Fibroblast of pulmonary artery (primary cell): ENCODE measurements around the gene OVCA2.

ENCODE experiments used
- DNase-seq: peaks from one replicate; pipeline ENCODE4 v3.0.0-alpha.2; 2010; ENCODE audit warnings: low read depth
- H3K4me3 ChIP-seq: replicated peaks from 2 replicates; pipeline ENCODE4 v1.5.1; 2011; ENCODE audit warnings: low read depth, mild to moderate bottlenecking, control low read depth, low read length, moderate library complexity
- CTCF ChIP-seq: IDR thresholded peaks from 2 replicates; pipeline ENCODE4 v1.5.1; 2011; ENCODE audit warnings: mild to moderate bottlenecking, control low read depth, low read length, inconsistent platforms; ENCODE audit errors: missing control alignments

The OVCA2 gene

GRCh38 chr17:2083613-2084035 lies 41.8 kb downstream of the OVCA2 start:
- TF ChIP-seq CTCF: no peak
- H3K4me3 ChIP-seq: no peak overlapping the region
- no peak for DNase-seq

GRCh38 chr17:2084036-2084765 lies 42.4 kb downstream of the OVCA2 start:
- TF ChIP-seq CTCF: no peak
- DNase-seq: peak; percentile 45
- H3K4me3 ChIP-seq: no peak overlapping the region

- no peak for TF ChIP-seq CTCF
- no peak overlapping the region for H3K4me3 ChIP-seq
- DNase-seq: peak; percentile 93
Measured at GRCh38 chr17:2084766-2085647, 43.2 kb downstream of the OVCA2 start.

- DNase-seq: peak; percentile 78
- H3K4me3 ChIP-seq: no peak overlapping the region
- TF ChIP-seq CTCF: no peak
Measured at GRCh38 chr17:2085648-2085949, 43.8 kb downstream of the OVCA2 start.

- no peak overlapping the region for H3K4me3 ChIP-seq
- DNase-seq: no peak
- no peak for TF ChIP-seq CTCF
Measured at GRCh38 chr17:2086306-2086705, 44.5 kb downstream of the OVCA2 start.

GRCh38 chr17:2087597-2088211 lies 45.9 kb downstream of the OVCA2 start:
- peak; percentile 40 for DNase-seq
- H3K4me3 ChIP-seq: no peak overlapping the region
- TF ChIP-seq CTCF: no peak
